DOHH2 (cell line): ENCODE data around the gene CFAP61.

Source experiments
- CTCF ChIP-seq: fragments of 200-600 bp; sonication (generic); IDR thresholded peaks from one replicate; pipeline ENCODE4 v1.5.1; 2014; ENCODE audit warnings: antibody characterized with exemption, mild to moderate bottlenecking, low read depth, low read length; ENCODE audit not compliant: poor library complexity, severe bottlenecking
- EZH2phosphoT487 ChIP-seq: fragments of 200-600 bp; sonication (generic); IDR thresholded peaks from 2 replicates; pipeline ENCODE4 v1.6.1; 2017; ENCODE audit warnings: borderline replicate concordance, mild to moderate bottlenecking, antibody characterized with exemption, low read length, moderate library complexity, mixed read lengths

DNA sequence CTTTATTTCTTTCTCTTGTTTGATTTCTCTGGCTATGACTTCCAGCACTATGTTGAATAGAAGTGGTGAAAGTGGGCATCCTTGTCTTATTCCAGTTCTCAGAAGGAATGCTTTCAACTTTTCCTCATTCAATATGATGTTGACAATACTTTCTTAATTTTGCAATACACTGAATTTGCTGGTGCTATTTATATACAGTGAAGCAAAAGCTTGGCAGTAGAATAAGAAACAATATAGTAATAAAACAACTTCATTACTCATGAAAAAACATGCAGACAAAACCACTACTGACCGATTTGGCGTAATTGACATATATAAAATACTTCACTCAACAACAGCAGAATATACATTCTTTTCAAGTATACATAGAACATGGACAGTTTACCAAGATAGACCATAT, 96.4 kb downstream of the CFAP61 start:
- no peak for TF ChIP-seq CTCF
- no peak for TF ChIP-seq EZH2phosphoT487
